HG03571 (cell line): ENCODE results near the gene MRPL2.
"Not testable (repeated sequence)": the region's sequence is repeated elsewhere in the genome, so short reads cannot be mapped to it uniquely, and the experiment has no call there.

Experiments used
- ATAC-seq: cut with Tn5 transposase; IDR thresholded peaks from one replicate; pipeline ENCODE4 v1.9.1; 2021; ENCODE audit not compliant: unreplicated experiment

MRPL2 gene

DNA sequence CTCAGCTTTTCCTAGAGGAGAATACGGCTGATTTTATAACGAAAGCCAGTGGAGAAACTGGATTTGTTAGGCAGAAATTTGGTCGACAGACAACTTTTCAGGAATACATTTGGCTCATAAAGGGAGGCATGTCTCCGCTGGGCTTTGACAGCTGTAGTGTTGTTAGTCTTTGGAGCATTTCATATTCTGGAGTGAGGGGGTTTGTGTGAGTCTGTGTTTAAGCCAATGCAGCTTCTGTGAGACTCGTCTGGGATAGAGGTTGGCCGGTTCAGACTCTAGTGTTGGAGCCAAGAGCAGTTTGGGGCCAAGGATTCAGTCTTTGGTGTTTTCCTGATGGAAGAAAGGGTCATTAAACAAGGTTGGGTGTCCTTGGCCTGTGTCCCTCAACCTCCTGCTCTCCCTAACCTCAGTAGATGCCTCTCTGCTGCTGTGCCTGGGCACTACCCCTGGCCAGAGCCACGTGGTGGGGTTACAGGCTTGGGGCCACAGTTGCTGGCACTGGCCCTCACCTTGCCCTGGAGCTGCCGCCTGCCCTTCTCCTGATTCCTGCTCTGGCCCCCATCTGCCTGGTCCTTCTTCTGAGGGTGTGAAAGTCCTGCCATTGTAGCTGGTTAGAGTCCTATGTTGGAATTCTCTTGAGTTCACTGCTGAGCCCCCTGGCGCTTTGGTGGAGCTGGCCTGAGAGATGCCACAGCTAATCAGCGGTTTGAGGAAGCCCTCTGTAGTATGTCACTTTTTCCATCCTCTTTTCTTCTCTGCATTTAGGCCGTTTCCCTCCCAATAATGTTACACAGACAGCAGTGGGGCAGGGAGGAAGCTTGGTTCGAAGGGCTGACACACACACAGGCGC is 23.8 kb upstream of the MRPL2 start:
- ATAC-seq, result no peak

GRCh38 chr6:43081922-43082321 is 22.7 kb upstream of the MRPL2 start:
- not testable (repeated sequence) for ATAC-seq

GRCh38 chr6:43081043-43081442 is 21.8 kb upstream of the MRPL2 start:
- ATAC-seq, result no peak

DNA sequence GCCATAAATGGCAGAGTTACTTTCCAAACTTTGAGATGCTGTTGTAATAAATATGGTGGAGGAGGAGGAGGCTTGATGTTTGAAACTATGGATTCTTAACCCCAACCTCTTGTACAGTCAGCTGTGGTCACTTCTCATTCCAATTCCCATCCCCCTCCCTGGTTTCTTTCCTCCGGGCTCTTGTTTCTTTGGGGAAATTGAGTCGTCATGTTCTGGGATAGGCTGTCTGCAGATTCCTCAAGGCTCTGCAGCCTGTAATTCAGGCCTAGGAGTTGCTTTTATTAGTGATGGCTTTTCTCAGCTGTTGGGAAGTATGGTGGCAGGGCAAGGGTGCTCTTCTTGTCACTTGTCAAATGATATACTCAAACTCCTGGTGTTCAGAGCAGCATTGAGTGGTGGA is 19.5 kb upstream of the MRPL2 start:
- ATAC-seq, result no peak

- no peak for ATAC-seq
These were observed 18.8 kb upstream of the MRPL2 start for GRCh38 chr6:43077981-43078511.

GRCh38 chr6:43077333-43077809 is 18.1 kb upstream of the MRPL2 start:
- ATAC-seq, result no peak

DNA sequence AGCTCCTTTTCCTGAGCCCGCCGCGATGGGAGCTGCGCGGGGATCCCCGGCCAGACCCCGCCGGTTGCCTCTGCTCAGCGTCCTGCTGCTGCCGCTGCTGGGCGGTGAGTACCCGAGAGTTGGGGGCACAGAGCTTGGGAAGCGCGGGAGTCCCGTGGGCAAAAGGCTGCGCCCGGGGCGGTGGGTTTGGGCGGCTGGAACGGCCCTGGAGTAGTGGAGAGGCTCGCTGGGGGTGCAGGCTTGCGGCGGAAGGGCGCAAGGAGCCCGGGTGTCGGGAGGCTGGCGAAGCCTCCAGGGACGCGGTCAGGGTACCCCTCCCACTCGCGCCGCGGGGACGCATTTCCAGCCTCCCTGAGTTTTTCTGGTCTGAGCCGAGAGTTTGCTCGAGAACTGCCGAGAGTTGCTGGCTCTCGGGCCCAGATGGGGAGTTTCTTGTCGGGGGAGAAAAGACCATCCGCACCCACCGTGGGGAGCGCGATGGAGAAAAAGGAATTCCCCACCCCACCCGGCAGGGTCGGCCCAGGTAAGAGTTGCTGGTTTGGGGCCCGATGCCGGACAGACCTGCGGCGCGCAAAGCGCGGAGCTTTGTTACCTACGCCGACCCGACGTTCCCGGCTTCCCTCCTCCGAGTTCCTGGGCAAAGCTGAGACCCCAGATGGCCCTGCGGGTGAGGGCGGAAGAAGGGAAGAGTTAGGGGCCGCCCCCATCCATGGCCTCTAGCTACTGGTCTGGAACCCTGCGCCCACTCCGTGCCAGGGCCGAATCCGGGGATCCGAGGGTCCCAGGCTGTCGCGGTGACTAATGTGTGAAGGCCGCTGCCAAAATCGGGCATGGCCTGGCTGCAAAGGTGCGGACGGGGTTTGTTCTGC is 17.5 kb upstream of the MRPL2 start:
- ATAC-seq, result no peak

- no peak for ATAC-seq
These were observed 16.6 kb upstream of the MRPL2 start, which contains the start of gene PTK7 for GRCh38 chr6:43075670-43076463. TSS of gene PTK7 (plus strand) at chr6:43076314. CDS start at chr6:43076489, 175 bp downstream.

GRCh38 chr6:43074847-43075669 is 15.8 kb upstream of the MRPL2 start:
- no peak for ATAC-seq

DNA sequence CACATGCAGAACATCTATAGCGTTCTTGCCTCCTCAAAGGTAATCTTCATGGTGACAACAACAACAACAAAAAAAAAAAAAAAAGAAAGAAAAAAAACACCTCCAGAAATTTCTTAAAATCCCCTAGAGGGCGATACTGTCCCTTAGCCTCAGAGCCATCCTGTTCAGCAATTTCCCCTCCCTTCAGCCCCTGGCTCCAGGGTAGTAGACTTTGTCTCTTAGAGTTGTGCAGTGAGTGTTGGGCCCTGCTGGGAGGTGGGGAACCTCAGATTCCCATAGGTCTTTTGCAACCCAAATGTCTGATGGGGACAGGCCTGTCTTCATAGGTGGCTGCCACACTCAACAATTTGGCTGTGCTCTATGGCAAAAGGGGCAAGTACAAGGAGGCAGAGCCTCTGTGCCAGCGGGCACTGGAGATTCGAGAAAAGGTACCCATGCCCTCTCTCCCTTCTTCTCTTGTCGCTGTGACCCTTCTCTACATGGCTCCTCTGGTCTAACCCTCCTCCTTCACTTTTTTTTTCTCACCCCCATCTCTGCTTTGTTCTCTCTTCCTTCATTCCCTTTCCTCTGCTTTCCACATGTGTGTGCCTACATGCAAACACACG is 10.9 kb upstream of the MRPL2 start:
- ATAC-seq, result no peak

- no peak for ATAC-seq
These were observed 3.6 kb upstream of the MRPL2 start for GRCh38 chr6:43062818-43063217.

DNA sequence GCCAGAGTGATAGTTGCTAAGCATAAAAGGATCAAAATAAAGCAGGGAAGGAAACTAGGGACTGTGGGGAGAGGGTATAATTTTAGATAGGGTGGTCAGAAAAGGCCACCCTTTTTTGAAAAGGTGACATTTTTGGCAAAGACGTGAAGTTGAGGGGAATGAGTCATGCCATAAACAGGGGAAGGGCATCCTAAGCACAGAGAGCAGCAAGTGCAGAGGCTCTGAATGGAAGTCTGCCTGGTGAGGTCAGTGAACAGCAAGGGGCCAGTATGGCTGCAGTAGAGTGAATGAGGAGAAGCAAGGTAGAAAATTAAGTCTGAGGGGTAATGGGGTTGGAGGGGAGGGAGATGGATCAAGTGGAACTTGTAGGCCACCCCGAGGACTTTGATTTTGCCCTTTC is 2.6 kb upstream of the MRPL2 start:
- no peak for ATAC-seq

GRCh38 chr6:43060755-43061633 is 1.8 kb upstream of the MRPL2 start:
- no peak for ATAC-seq

- no peak for ATAC-seq
These were observed 960 bp upstream of the MRPL2 start for GRCh38 chr6:43060034-43060754.

DNA sequence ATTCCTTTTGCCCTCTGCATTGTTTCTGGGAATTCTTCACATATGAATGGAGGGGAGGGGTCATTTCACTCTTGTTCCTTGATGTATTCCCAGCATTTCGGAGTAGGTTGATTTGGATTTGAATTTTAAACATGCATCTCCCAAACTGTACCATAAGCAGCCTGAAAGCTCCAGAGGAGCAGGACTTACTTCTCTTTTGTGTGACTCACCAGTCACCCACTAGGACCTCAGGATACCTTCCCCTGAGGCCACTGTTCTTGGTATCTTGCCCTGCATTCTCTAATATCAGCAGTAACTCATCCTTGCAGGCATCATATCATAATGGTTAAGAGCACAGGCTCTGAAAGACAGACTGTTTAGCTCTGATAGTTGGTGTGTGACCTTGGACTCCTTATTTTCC is 703 bp downstream of the MRPL2 start:
- no peak for ATAC-seq

GRCh38 chr6:43055966-43056365 is 3.3 kb downstream of the MRPL2 start:
- ATAC-seq, result no peak

DNA sequence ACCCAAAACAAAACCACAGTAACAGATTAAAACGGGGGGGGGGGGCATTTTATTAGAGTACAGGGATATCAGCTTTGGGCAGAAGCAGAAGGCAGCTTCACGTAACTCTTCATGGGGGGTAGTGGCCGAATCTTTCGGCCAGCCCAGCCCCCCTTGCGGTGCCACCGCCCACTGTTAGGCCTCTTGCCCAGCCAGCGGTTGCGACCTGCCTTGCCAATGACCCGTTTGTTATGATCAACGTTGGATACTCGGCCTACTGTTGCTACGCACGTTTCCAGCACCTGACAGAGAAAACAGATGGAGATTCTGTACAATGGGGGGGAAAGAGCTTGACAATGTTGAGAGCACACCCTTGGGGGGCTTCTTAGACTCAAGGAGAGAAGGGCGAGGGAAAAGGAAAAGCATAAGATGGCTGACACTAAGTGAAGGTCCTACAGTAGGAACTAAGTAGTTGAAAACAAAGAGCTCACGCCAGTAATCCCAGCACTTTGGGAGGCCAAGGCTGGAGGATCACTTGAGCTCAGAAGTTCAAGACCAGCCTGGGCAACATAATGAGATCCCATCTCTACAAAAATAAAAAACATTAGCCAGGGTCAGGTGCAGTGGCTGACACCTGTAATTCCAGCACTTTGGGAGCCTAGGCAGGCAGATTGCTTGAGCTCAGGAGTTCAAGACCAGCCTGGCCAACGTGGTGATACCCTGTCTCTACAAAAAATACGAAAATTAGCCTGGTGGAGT is 4.9 kb downstream of the MRPL2 start:
- no peak for ATAC-seq
